A673 (cell line): ENCODE measurements around the gene MAP1LC3B2.

Experiments
- CTCF ChIP-seq: fragments of 300-800, 200-600 bp; sonication (generic); conservative IDR thresholded peaks from 2 replicates; pipeline ENCODE4 v1.5.1; 2017; ENCODE audit warnings: low read depth, mild to moderate bottlenecking, antibody characterized with exemption, low read length, moderate library complexity, mixed read lengths
- EZH2 ChIP-seq: fragments of 200-600 bp; sonication (generic); IDR thresholded peaks from 2 replicates; pipeline ENCODE4 v1.6.1; 2017; ENCODE audit warnings: borderline replicate concordance, low read depth, mild to moderate bottlenecking, mixed read lengths, antibody characterized with exemption, low read length; ENCODE audit not compliant: poor library complexity, severe bottlenecking

DNA sequence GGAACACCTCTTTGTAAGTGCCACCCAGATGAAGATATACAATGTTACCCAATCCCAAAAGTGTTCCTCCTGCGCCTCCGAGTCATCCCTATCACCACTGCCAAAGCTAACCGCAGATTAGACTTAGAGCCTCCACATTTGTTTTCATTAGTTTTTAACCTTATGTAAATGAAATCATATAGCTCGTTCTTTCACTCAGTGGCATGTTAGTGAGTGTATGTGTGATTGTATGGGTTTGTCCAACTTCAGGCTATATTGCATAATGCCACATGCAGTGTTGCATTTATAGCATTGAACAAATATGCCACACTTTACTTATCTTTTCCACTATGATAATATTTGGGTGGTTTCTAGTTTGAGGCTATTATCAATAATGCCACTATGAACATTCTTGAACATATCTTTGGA, 18.0 kb downstream of the MAP1LC3B2 start:
- no peak for TF ChIP-seq CTCF
- TF ChIP-seq EZH2: no peak
